Small intestine (tissue), 7 donors: ENCODE data around the gene TEX29. TPM values are rescaled to one million over a fixed set of nuclear protein-coding genes. Genes with fewer than 3 reads are reported as not detected.

Experiments used
- DNase-seq, 2 donors: peaks; one replicate each; pipeline versions ENCODE4 v3.0.0 to v3.0.0-alpha.2; 2013
- FAIRE-seq: peaks from 2 replicates; lab custom pipeline; 2012; peaks lifted over from hg19 to GRCh38; lab: Jason Lieb, UNC
- H3K27ac ChIP-seq, 3 donors: one replicate each; pipeline ENCODE4 v1.5.1; 2013; ENCODE audit warnings: low read length in 2 of 3, mild to moderate bottlenecking in 2 of 3, control low read depth in 1 of 3, inconsistent platforms in 1 of 3, low read depth in 1 of 3, moderate library complexity in 1 of 3
- H3K27me3 ChIP-seq, 3 donors: one replicate each; pipeline ENCODE4 v1.6.1; 2013; ENCODE audit warnings: low read length in 3 of 3, inconsistent platforms in 1 of 3; ENCODE audit not compliant: control insufficient read depth in 3 of 3, insufficient read depth in 3 of 3
- H3K36me3 ChIP-seq, 3 donors: one replicate each; pipeline ENCODE4 v1.6.1; 2013; ENCODE audit warnings: low read length in 3 of 3, inconsistent platforms in 1 of 3, low read depth in 1 of 3, mild to moderate bottlenecking in 1 of 3, moderate library complexity in 1 of 3; ENCODE audit not compliant: control insufficient read depth in 3 of 3, insufficient read depth in 2 of 3
- H3K4me1 ChIP-seq, 3 donors: one replicate each; pipeline ENCODE4 v1.6.1; 2013; ENCODE audit warnings: low read length in 2 of 3, inconsistent platforms in 1 of 3, low read depth in 1 of 3, mild to moderate bottlenecking in 1 of 3, moderate library complexity in 1 of 3; ENCODE audit not compliant: control insufficient read depth in 3 of 3, insufficient read depth in 2 of 3
- H3K4me3 ChIP-seq, 3 donors: one replicate each; pipeline ENCODE4 v1.5.1; 2013; ENCODE audit warnings: low read length in 3 of 3, control low read depth in 1 of 3, inconsistent platforms in 1 of 3, low read depth in 1 of 3, mild to moderate bottlenecking in 1 of 3, moderate library complexity in 1 of 3
- H3K9me3 ChIP-seq, 2 donors: one replicate each; pipeline ENCODE4 v1.6.1; 2013; ENCODE audit warnings: low read depth in 1 of 2, low read length in 1 of 2; ENCODE audit not compliant: control insufficient read depth in 2 of 2, insufficient read depth in 1 of 2
- WGBS, 3 donors: extraction: QIAGEN DNeasy Blood & Tissue Kit; methylation state at CpG; one replicate each; pipeline ENCODE4 v1.1.7; 2013; 5-methylcytosine and 5-hydroxymethylcytosine counted together
- polyA plus RNA-seq, 4 donors: library from polyadenylated mRNA; stranded (reverse) in 3 of 4; unstranded in 1 of 4; fragments of 200-250 nt in 3 of 4; fragments of 120-200 nt in 1 of 4; gene quantifications; one replicate each; pipeline versions ENCODE4 v1.2.1 to v1.2.3, GENCODE V29; 2013
- donor health status: healthy with polysubstance abuse.
- donor health status: control.
- donor health status: control.
- donor health status: Bipolar disorder and iron deficiency.
- donor health status: healthy.

Gene TEX29
- polyA plus RNA-seq, 4 donors, result 0.15 to 5.8 (median 1.7) TPM

- FAIRE-seq (no peak), DNase-seq (no peak)
- H3K4me1 ChIP-seq, result no peaks in the 10 kb centered on the region
- no peak overlapping the region for H3K27ac ChIP-seq
- H3K9me3 ChIP-seq, result no peaks in the 10 kb centered on the region
- no peaks in the 10 kb centered on the region for H3K36me3 ChIP-seq
- WGBS, 3 donors, result 83 to 91% (median 86%) methylated on average over 12 to 16 of the region's 16 CpGs
- no peak overlapping the region for H3K4me3 ChIP-seq
- no peaks in the 10 kb centered on the region for H3K27me3 ChIP-seq
Measured at GRCh38 chr13:111326981-111327642, 6.7 kb downstream of the TEX29 start.

DNA sequence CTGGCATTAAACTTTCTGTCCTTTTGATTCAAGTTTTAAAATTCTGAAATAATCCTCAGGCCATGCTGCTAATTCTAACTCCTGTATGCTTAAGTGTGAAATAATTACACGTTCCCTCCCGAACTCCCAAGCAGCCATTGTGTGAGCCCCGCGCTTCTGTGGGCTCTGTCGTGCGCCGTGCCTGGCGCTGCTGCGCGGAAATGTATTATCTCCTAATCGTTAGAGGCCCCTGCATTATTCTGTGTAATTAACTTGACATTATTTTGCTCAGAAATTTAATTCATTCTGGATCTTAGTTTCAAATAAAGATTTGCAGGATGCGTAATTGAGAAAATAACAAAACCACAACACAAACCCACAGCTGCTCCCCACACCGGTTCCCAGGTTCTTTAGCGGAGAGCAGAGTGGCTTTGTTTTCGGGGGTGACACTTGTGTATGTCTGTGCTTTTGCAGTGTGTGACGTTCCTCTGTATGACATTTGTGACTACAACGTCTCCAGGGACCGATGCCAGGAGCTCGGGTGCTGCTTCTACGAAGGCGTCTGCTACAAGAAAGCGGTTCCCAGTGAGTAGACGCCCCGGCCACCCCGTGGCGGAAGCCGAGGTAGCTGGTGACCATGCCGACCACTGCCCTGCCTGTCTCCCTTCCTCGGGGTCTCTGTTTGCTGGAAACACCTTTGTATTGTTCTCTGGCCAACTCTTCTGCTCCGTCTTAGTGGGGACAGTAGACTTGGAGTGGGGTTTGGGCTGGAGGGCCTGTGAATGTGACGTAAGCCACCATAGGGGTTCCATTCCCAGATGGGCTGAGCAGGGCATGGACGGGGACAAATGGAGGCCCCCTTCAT is 7.5 kb downstream of the TEX29 start:
- Histone ChIP-seq H3K4me3 (no peak overlapping the region), H3K27me3 (no peaks in the 10 kb centered on the region), H3K27ac (no peak overlapping the region), H3K4me1 (no peaks in the 10 kb centered on the region), H3K9me3 (no peaks in the 10 kb centered on the region), H3K36me3 (no peaks in the 10 kb centered on the region)
- FAIRE-seq (no peak), DNase-seq (no peak)
- 86 to 92% (median 89%) methylated on average over 32 of the region's 32 CpGs for WGBS, 3 donors

DNA sequence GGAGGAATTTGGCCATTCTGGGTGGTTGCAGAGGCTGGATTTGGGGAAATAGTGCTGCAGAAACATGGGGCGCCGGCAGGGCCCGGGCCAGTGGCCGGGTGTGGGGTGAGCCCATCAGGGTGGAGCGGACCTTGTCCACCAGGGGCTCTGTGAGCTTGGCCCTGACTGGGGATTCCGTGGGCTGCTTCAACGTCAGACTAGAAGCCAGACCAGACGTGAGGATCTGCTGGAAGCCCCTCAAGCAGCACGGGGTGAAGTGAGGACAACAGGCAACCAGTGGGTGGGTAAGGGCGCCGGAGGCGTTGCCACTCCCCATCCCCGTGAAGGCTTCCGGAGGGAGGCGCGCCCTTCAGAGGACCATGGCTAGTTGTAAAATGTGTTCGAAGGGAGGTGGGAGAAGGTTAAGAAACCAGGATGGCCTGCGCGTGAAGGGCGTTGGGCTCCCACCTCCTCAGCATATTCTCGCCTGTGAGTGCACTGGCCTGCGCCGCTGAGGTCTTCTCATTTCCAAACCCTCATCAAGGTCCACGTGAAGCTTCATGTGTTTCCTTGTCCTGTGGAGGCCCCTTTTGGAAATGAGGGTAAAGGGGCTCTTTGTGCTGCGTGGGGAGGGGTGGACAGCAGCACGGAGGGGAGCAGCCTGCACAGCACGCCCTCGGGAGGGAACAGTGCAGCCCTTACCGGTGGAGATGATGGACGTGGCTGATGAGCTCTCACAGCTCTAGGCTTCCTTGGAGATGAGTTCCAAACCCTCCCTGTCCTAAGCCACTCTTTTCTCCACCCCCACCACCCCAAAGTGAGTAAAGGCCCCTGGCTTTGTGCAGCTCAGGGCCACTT is 8.3 kb downstream of the TEX29 start:
- FAIRE-seq (no peak), DNase-seq (no peak)
- WGBS, 3 donors, result 88 to 93% (median 89%) methylated on average over 29 to 30 of the region's 30 CpGs

DNA sequence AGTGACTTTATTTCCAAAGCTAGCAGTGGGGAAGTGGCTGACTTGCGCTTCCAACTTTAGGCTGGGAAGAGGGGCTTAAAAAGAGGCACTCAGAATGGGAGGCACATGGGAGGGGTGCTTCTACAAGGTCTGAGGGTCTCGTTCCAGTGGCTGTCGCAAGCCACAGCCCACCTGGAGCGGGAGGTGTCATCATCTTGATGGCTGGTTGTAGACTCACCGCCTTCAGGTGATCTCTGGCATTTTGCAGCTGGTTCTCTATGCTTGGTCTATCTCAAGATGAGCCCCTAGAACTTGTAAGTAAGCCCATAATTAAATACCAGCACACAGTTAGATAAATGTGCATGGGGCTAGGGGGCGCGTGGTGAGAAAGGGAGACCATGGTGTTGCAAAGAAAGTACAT is 9.2 kb downstream of the TEX29 start:
- WGBS, 3 donors, result 93 to 96% (median 94%) methylated on average over 7 of the region's 7 CpGs
- Histone ChIP-seq H3K4me1 (no peaks in the 10 kb centered on the region), H3K36me3 (no peaks in the 10 kb centered on the region), H3K27ac (no peak overlapping the region), H3K9me3 (no peaks in the 10 kb centered on the region), H3K27me3 (no peaks in the 10 kb centered on the region), H3K4me3 (no peak overlapping the region)
- FAIRE-seq, result no peak
- no peak for DNase-seq

More for the DNA sequence above, 8.3 kb downstream of the TEX29 start:
- Histone ChIP-seq H3K9me3 (no peaks in the 10 kb centered on the region), H3K27ac (no peak overlapping the region), H3K36me3 (no peaks in the 10 kb centered on the region), H3K4me3 (no peak overlapping the region), H3K27me3 (no peaks in the 10 kb centered on the region), H3K4me1 (no peaks in the 10 kb centered on the region)

- DNase-seq (no peak), FAIRE-seq (no peak)
- Histone ChIP-seq H3K36me3 (no peaks in the 10 kb centered on the region), H3K4me3 (no peak overlapping the region), H3K27me3 (no peaks in the 10 kb centered on the region), H3K27ac (no peak overlapping the region), H3K9me3 (no peaks in the 10 kb centered on the region), H3K4me1 (no peaks in the 10 kb centered on the region)
- WGBS, 3 donors, result 83% methylated on average over 11 of the region's 11 CpGs
Measured at GRCh38 chr13:111330066-111330610, 9.7 kb downstream of the TEX29 start.

DNA sequence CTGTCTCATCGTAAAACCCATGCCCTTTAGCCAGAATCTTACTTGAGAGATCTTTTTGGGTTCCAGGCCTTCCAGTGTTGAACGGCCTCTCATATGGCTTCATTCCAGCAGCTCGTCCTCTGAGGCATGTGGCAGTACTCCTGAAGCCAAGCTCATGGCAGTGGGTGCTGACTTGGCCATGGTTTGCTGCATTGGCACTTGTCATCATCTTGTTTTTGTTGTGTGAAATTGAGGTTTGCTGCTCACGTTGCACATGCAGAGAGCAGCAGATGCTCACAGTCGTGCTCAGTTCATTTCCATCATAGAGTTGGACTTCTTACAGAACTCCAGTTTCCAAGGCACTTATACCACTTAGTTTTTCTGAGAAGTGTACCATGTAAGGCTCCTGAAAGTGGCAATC is 14.9 kb downstream of the TEX29 start:
- no peak for FAIRE-seq
- no peaks in the 10 kb centered on the region for H3K27me3 ChIP-seq
- H3K4me3 ChIP-seq, result no peak overlapping the region
- WGBS, 3 donors, result 79 to 82% (median 81%) methylated on average over 5 of the region's 5 CpGs
- H3K9me3 ChIP-seq, result no peaks in the 10 kb centered on the region
- H3K36me3 ChIP-seq, result no peaks in the 10 kb centered on the region
- DNase-seq, result no peak
- no peak overlapping the region for H3K27ac ChIP-seq
- H3K4me1 ChIP-seq, result no peaks in the 10 kb centered on the region

GRCh38 chr13:111336666-111337065 is 16.2 kb downstream of the TEX29 start:
- Histone ChIP-seq H3K4me3 (no peak overlapping the region), H3K27ac (no peak overlapping the region), H3K36me3 (no peaks in the 10 kb centered on the region), H3K27me3 (no peaks in the 10 kb centered on the region), H3K4me1 (no peaks in the 10 kb centered on the region), H3K9me3 (no peaks in the 10 kb centered on the region)
- FAIRE-seq, result no peak
- DNase-seq, result no peak
- 85 to 91% (median 91%) methylated on average over 9 of the region's 9 CpGs for WGBS, 3 donors

DNA sequence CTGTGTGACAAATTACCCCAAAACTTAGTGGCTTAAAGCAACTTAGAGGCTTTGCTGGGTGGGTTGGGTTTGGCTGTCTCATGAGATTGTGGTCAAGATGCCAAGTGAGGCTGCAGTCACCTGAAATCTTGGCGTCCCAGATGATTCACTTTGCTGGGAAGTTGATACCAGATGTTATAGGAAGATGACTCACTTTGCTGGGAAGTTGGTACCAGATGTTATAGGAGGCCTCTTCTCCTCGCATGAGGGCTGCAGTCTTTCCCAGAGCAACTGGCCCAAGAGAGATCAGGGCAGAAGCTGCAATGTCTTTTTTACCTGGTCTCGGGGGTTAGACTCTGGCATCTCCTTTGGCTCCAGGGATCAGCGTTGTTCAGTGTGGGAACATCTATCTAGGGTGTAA is 16.8 kb downstream of the TEX29 start:
- WGBS, 3 donors, result 82 to 91% (median 88%) methylated on average over 4 of the region's 4 CpGs
- Histone ChIP-seq H3K9me3 (no peaks in the 10 kb centered on the region), H3K27me3 (no peaks in the 10 kb centered on the region), H3K36me3 (no peaks in the 10 kb centered on the region), H3K4me1 (no peaks in the 10 kb centered on the region), H3K4me3 (no peak overlapping the region), H3K27ac (no peak overlapping the region)
- no peak for DNase-seq
- no peak for FAIRE-seq
